Esophagus muscularis mucosa (tissue), 4 donors: ENCODE measurements around the gene FAM118B.

Source experiments
- EP300 ChIP-seq: sonication (generic); formaldehyde crosslinking; IDR thresholded peaks from one replicate; pipeline ENCODE4 v1.6.1; 2017; ENCODE audit warnings: antibody characterized with exemption
- POLR2AphosphoS5 ChIP-seq, 2 donors: sonication (generic); formaldehyde crosslinking; IDR thresholded peaks; one replicate each; pipeline ENCODE4 v1.6.1; 2017; ENCODE audit warnings: antibody characterized with exemption in 2 of 2
- TF ChIP-seq, protein P1 (sequence below), 3 experiments: fragments of 200-600 bp in 2 of 3; fragments of 450-650 bp in 1 of 3; sonication (generic) in 2 of 3; IDR thresholded peaks; one replicate each; pipeline ENCODE4 v1.5.1; 2017 to 2019; ENCODE audit warnings: antibody characterized with exemption in 3 of 3, mild to moderate bottlenecking in 2 of 3, moderate library complexity in 1 of 3

DNA sequence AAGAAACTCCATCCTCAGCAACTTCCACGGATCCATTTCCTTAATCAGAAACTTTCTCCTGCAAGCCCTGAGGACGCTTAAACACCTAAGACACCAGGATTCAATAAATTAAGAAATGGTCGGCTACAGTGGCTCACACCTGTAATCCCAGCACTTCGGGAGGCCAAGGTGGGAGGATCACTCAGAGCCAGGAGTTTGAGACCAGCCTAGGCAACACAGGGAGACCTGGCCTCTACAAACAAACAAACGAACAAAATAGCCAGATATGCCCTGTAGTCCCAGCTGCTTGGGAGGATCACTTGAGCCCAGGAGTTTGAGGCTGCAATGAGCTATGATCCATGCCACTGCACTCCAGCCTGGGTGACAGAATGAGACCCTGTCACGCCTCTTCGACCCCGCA, 46.8 kb upstream of the FAM118B start:
- TF ChIP-seq, protein P1, sequence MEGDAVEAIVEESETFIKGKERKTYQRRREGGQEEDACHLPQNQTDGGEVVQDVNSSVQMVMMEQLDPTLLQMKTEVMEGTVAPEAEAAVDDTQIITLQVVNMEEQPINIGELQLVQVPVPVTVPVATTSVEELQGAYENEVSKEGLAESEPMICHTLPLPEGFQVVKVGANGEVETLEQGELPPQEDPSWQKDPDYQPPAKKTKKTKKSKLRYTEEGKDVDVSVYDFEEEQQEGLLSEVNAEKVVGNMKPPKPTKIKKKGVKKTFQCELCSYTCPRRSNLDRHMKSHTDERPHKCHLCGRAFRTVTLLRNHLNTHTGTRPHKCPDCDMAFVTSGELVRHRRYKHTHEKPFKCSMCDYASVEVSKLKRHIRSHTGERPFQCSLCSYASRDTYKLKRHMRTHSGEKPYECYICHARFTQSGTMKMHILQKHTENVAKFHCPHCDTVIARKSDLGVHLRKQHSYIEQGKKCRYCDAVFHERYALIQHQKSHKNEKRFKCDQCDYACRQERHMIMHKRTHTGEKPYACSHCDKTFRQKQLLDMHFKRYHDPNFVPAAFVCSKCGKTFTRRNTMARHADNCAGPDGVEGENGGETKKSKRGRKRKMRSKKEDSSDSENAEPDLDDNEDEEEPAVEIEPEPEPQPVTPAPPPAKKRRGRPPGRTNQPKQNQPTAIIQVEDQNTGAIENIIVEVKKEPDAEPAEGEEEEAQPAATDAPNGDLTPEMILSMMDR (IDR thresholded peaks at IDR 0.05) = no peak
- TF ChIP-seq EP300 (no peak), POLR2AphosphoS5 (IDR thresholded peaks at IDR 0.05) (no peak)
